RWPE2 (cell line): ENCODE data around the gene CXXC5.
A peak's percentile ranks its signal among the peaks of the same experiment; 100 is the strongest.

Source experiments
- ATAC-seq: fragments of 200-7000 bp; cut with Tn5 transposase; 3 replicates; pipeline ENCODE4 v1.9.1; 2021; ENCODE audit warnings: low read depth
- DNase-seq: peaks from one replicate; pipeline ENCODE4 v3.0.0-alpha.2; 2020; ENCODE audit warnings: low spot score
- H3K27ac ChIP-seq: fragments of 450-650 bp; 2 replicates; pipeline ENCODE4 v1.5.1; 2017; ENCODE audit warnings: mild to moderate bottlenecking; ENCODE audit not compliant: poor library complexity, severe bottlenecking
- H3K27me3 ChIP-seq: fragments of 250-450 bp; sonication (Bioruptor Pico); 2 replicates; pipeline ENCODE4 v1.5.1; 2021; ENCODE audit warnings: mild to moderate bottlenecking, moderate library complexity; ENCODE audit not compliant: insufficient read depth, poor library complexity, severe bottlenecking
- H3K36me3 ChIP-seq: fragments of 250-450 bp; sonication (Bioruptor Pico); 2 replicates; pipeline ENCODE4 v1.5.1; 2020; ENCODE audit warnings: low read depth, mild to moderate bottlenecking, moderate library complexity
- H3K4me1 ChIP-seq: fragments of 250-450 bp; sonication (Bioruptor Pico); 2 replicates; pipeline ENCODE4 v1.5.1; 2021; ENCODE audit warnings: mild to moderate bottlenecking, moderate library complexity; ENCODE audit not compliant: insufficient read depth, poor library complexity, severe bottlenecking
- H3K4me3 ChIP-seq: fragments of 250-450 bp; sonication (Bioruptor Pico); 2 replicates; pipeline ENCODE4 v1.5.1; 2021; ENCODE audit warnings: mild to moderate bottlenecking, moderate library complexity; ENCODE audit not compliant: severe bottlenecking
- H3K9me3 ChIP-seq: fragments of 250-450 bp; sonication (Bioruptor Pico); 2 replicates; pipeline ENCODE4 v1.5.1; 2021; ENCODE audit warnings: mild to moderate bottlenecking, moderate library complexity; ENCODE audit not compliant: severe bottlenecking
- CTCF ChIP-seq: fragments of 450-650 bp; IDR thresholded peaks from one replicate; pipeline ENCODE4 v1.5.1; 2017; ENCODE audit warnings: mild to moderate bottlenecking, moderate library complexity; ENCODE audit not compliant: poor library complexity, severe bottlenecking

CXXC5 gene

DNA sequence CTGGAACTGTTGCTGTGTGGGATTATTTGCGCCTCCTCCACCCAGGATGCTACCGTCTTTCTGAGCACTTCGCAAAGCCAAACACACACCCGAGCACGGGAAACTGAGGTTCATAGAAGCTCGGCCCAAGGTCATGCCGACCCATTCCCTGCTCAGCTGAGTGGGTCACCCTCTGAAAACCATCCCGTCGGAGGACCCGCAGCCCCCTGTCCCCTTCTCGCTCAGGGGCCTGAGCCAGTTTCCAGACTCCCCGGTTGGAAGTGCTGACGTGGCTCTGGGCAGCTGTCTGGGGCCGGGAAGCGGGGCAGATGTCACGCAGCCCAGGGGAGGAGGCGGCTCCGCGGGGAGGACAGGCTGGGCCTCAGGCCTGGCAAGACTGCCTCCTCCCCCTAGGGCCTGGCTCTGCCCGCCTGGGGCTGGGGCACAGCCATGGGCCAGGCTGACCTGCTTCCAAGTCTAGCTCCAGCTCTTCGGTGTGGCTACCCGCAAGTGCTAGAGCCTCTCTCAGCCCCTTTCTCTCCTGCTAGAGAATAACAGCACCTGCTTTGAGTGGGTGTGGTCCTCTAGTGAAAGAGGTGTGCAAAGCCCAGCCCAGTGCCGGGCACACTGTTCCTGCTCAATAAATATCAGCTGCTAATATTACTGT is 9.9 kb upstream of the CXXC5 start:
- Histone ChIP-seq H3K9me3 (no peaks in the 10 kb centered on the region), H3K27ac (no peak overlapping the region), H3K4me1 (peaks cover 8% of the 10 kb centered on the region), H3K36me3 (no peaks in the 10 kb centered on the region), H3K4me3 (no peak overlapping the region), H3K27me3 (no peaks in the 10 kb centered on the region)
- DNase-seq (peak; percentile 62), ATAC-seq (no peak)
- no peak for TF ChIP-seq CTCF

DNA sequence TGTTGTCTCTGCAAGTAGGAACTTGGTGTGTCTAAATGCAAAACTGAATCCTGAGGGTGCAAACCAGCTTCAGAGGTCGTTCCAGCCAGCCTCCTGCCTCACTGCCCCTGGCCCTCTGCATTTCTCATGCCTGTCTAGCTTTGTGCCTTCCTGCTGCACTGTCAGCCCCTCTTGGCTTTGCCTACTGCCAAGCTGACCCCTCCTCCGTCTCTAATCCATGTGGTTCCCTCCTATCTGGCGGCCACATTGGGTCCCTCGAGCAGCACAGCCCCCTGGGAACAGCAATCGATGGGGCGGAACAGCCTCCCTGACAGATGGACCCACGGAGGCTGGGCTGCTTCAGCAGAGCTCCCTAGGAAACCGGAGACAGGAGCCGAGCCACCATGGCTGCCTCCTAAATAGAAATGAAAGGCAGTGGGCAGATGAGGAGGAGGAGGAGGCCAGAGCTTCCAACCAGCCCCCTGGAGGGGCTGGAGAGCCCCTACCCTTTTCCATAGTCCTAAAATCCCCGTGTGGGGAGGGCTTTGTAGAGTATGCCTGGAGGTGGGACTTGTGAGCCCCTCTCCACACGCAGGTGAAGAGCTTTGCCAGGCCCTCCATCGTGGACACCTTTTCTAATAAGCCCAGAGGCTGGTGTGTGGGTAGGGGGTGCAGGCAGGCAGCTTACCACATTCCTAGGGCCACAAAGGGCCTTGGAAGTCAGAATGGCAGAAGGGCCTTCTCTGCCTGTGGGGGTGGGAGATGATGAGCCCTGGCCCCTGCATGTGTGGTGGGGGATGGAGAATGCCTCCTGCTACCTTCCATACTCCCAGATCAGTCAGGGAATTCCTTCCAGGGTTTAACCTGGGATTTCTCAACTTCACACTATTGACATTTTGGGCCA is 9.2 kb upstream of the CXXC5 start:
- TF ChIP-seq CTCF: no peak
- Histone ChIP-seq H3K4me1 (peaks cover 8% of the 10 kb centered on the region), H3K27ac (no peak overlapping the region), H3K9me3 (no peaks in the 10 kb centered on the region), H3K27me3 (no peaks in the 10 kb centered on the region), H3K36me3 (no peaks in the 10 kb centered on the region), H3K4me3 (no peak overlapping the region)
- ATAC-seq (no peak), DNase-seq (no peak)

- Histone ChIP-seq H3K27me3 (no peaks in the 10 kb centered on the region), H3K4me1 (peaks cover 8% of the 10 kb centered on the region), H3K9me3 (no peaks in the 10 kb centered on the region), H3K4me3 (no peak overlapping the region), H3K36me3 (no peaks in the 10 kb centered on the region), H3K27ac (no peak overlapping the region)
- ATAC-seq (peak; percentile 10; the same call in 1 of the 3 replicates), DNase-seq (peak; percentile 75)
- TF ChIP-seq CTCF: no peak
Observed at GRCh38 chr5:139639619-139640380, 8.3 kb upstream of the CXXC5 start.

DNA sequence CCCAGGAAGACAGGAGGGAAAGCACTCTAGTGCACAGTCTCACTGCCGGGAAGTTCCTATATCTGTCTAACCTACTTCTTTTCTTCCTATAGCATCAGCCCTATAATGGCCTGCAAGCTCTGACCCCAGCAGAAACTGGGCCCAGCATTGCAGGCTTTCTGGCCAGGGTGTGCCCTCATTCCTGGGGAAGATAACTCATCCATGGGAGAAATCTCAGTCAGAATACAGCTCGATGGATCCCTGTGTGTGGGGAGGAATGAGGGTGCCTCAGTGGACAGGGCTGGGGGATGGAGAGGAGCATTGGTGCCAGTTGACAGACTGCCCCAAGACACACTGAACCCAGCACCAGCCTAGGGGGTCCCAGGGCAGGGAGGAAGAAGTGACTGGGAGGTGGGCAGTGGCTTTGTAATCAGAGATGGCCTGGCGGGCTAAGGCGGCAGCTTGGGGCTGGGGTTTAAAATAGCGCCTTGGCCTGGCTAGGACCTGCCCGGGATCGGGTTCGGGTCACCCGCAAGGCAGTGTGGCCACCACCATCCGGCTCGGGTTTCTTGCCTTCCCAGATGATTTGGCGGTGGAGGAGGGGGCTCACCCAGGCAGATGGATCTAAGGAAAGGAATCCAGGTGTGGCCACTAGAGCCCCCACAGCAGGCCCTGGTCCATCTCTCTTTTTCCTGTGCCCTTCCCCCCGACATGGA is 7.6 kb upstream of the CXXC5 start:
- Histone ChIP-seq H3K4me3 (no peak overlapping the region), H3K27me3 (no peaks in the 10 kb centered on the region), H3K27ac (no peak overlapping the region), H3K36me3 (no peaks in the 10 kb centered on the region), H3K4me1 (peaks cover 5% of the 10 kb centered on the region), H3K9me3 (no peaks in the 10 kb centered on the region)
- ATAC-seq: no peak
- peak; percentile 63 for DNase-seq
- TF ChIP-seq CTCF: no peak
